GM21619 (cell line): Measurements from ENCODE around the gene TMEM220.
"Not testable (repeated sequence)": the region's sequence is repeated elsewhere in the genome, so short reads cannot be mapped to it uniquely, and the experiment has no call there.

Experiments
- ATAC-seq: cut with Tn5 transposase; IDR thresholded peaks from one replicate; pipeline ENCODE4 v1.9.1; 2021; ENCODE audit not compliant: unreplicated experiment

Gene TMEM220

GRCh38 chr17:10755592-10756127, 25.8 kb upstream of the TMEM220 start:
- no peak for ATAC-seq

GRCh38 chr17:10754861-10755591, 25.2 kb upstream of the TMEM220 start:
- ATAC-seq = no peak

GRCh38 chr17:10754109-10754508, 24.3 kb upstream of the TMEM220 start:
- ATAC-seq = no peak

GRCh38 chr17:10752696-10753095, 22.9 kb upstream of the TMEM220 start:
- ATAC-seq = no peak

GRCh38 chr17:10751563-10751962, 21.7 kb upstream of the TMEM220 start:
- ATAC-seq = no peak

GRCh38 chr17:10750210-10750609, 20.4 kb upstream of the TMEM220 start:
- ATAC-seq = no peak

GRCh38 chr17:10748531-10749181, 18.8 kb upstream of the TMEM220 start:
- ATAC-seq = no peak

- ATAC-seq = no peak
Observed at GRCh38 chr17:10745231-10745630, 15.4 kb upstream of the TMEM220 start.

GRCh38 chr17:10744501-10745000, 14.7 kb upstream of the TMEM220 start:
- no peak for ATAC-seq

GRCh38 chr17:10743316-10744009, 13.6 kb upstream of the TMEM220 start:
- no peak for ATAC-seq

GRCh38 chr17:10742431-10742830, 12.6 kb upstream of the TMEM220 start:
- no peak for ATAC-seq

- no peak for ATAC-seq
Observed at GRCh38 chr17:10741416-10742135, 11.8 kb upstream of the TMEM220 start.

GRCh38 chr17:10739386-10739785, 9.6 kb upstream of the TMEM220 start:
- no peak for ATAC-seq

GRCh38 chr17:10738521-10739258, 8.9 kb upstream of the TMEM220 start:
- ATAC-seq = no peak

GRCh38 chr17:10737736-10738135, 7.9 kb upstream of the TMEM220 start:
- no peak for ATAC-seq

GRCh38 chr17:10737168-10737622, 7.4 kb upstream of the TMEM220 start:
- ATAC-seq = no peak

- ATAC-seq = no peak
Observed at GRCh38 chr17:10735821-10736220, 6.0 kb upstream of the TMEM220 start.

- no peak for ATAC-seq
Observed at GRCh38 chr17:10735251-10735650, 5.4 kb upstream of the TMEM220 start.

- ATAC-seq = no peak
Observed at GRCh38 chr17:10733666-10734065, 3.8 kb upstream of the TMEM220 start.

- ATAC-seq = not testable (repeated sequence)
Observed at GRCh38 chr17:10732121-10732520, 2.3 kb upstream of the TMEM220 start.
